ENCODE data around the gene ZNF664.

GRCh38 chr12:124018539-124018938 lies 45.5 kb downstream of the ZNF664 start:
- no peak for TF ChIP-seq POLR2A (IDR thresholded peaks at IDR 0.05; ENCODE audit: low read depth, low read length)
- TF ChIP-seq POLR2AphosphoS5 (IDR thresholded peaks at IDR 0.05; ENCODE audit: low read depth, low read length), result no peak

Data from GM12892 (cell line).